HG02943 (cell line): Measurements from ENCODE around the gene BCAT1.
"Not testable (repeated sequence)": the region's sequence is repeated elsewhere in the genome, so short reads cannot be mapped to it uniquely, and the experiment has no call there.

Experiments
- ATAC-seq: cut with Tn5 transposase; IDR thresholded peaks from one replicate; pipeline ENCODE4 v1.9.1; 2021; ENCODE audit warnings: mild to moderate bottlenecking, low read depth, moderate library complexity; ENCODE audit not compliant: unreplicated experiment

BCAT1 gene

GRCh38 chr12:24960222-24960855, 11.4 kb upstream of the BCAT1 start:
- no peak for ATAC-seq

DNA sequence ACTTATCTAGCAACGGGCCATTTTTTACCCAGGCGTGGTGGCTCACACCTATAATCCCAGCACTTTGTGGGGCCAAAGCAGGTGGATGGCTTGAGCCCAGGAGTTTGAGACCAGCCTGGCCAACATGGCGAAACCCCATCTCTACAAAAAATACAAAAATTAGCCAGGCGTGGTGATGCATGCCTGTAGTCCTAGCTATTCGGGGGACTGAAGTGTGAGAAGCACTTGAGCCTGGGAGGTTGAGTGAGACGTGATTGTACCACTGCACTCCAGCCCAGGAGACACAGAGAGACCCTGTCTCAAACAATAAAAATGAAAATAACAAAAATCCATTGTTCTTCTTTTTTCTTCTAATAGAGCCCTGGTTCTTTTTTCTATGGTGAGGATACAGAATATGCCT, 7.5 kb upstream of the BCAT1 start:
- ATAC-seq = not testable (repeated sequence)

GRCh38 chr12:24955853-24956252, 7.0 kb upstream of the BCAT1 start:
- no peak for ATAC-seq

- ATAC-seq = no peak
Observed at GRCh38 chr12:24955389-24955788, 6.5 kb upstream of the BCAT1 start.

GRCh38 chr12:24954261-24954660, 5.4 kb upstream of the BCAT1 start:
- no peak for ATAC-seq

GRCh38 chr12:24952389-24952788, 3.5 kb upstream of the BCAT1 start:
- no peak for ATAC-seq

- peak; percentile 45 for ATAC-seq
Observed at GRCh38 chr12:24950231-24950834, 1.4 kb upstream of the BCAT1 start.

DNA sequence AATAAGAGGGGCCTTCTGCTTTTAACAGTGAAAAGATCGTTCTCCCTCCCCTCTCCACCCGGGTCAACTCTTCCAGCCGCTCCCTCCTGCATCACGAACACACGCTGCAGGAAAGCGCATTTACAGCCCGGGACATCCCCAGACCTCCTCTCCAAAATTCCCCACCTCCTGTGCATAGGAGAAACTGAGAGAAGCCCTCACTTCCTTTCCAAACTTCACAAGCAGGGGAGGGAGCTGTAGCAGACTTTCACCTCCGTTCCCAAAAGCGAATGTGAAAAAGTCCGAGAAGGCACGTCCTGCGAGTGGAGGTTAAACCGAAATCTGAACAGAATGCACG, 513 bp downstream of the BCAT1 start:
- ATAC-seq = no peak

DNA sequence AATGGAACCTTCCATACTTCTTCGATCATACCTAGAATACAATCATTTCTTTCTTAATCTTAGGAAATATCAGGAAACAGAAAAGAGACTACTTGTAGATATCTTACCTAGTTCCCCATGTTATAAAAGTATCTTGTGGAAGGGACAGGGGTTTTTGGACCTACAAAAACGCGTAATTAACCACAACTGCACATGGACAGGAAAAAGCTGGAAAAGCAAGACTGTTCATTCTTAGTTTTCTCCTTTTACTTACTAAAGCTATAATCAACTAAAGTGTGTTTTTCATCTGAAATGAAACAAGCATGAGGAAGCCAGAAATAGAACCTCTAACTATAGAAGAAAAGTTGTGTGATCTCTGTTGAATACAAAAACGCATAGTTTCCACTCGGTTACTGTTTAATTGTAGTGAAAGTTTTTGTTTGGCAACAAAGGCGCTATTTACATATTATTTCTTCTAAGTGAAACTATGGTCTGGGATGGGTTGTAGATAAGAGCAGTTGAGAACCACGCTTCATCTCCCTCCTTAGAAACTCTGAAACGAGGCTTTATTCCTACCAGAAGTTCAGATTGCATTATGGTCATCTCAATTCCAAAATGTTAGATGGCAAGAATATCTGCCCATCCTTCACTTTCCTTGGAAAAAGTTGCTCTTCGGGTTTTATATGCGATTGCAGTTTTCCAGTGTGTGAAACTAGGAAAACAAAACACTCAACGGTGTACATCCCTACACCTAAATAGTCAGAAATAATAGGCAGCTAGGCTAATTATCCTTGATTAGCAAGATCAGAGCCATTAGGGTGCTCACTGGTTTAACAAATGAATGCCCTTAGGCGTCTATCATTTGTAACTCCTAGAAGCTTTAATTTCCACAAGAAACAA, 1.1 kb downstream of the BCAT1 start:
- no peak for ATAC-seq

DNA sequence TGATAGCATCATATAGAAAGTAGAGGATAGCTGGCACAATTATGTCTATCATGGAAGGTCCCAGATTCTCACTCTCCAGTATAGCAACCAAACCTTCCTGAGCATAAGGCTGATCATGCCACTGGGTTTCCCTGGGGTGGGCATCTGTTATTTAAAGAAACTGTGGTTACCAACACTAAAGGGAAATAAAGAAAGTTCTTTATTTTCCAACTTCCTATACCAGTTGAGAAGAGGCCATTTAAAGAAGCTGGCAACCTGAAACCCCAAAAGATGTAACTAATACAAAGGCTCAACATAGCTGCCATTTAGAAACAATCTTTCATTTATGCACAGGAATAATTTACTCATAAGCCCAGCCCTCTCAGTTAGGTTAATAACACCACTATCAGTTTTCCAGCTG, 3.1 kb downstream of the BCAT1 start:
- no peak for ATAC-seq

GRCh38 chr12:24945039-24945438, 3.9 kb downstream of the BCAT1 start:
- no peak for ATAC-seq

DNA sequence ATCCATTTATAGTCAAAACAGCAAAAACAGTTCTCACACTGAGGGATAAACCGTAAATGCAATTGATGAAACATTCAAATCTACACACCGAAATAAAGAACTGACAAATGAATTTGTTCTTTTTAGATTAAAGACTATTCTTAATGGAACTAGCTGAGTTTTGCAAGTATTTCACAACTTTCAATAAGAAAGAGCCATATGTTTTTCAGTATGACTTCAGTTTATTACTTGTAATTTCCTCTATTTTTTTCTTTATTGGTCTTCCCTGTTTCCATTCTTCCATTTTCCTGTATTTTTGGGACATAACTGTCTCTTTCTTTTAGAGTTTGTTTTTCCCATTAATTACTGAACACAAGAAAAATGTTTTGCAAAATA, 4.3 kb downstream of the BCAT1 start:
- ATAC-seq = no peak

DNA sequence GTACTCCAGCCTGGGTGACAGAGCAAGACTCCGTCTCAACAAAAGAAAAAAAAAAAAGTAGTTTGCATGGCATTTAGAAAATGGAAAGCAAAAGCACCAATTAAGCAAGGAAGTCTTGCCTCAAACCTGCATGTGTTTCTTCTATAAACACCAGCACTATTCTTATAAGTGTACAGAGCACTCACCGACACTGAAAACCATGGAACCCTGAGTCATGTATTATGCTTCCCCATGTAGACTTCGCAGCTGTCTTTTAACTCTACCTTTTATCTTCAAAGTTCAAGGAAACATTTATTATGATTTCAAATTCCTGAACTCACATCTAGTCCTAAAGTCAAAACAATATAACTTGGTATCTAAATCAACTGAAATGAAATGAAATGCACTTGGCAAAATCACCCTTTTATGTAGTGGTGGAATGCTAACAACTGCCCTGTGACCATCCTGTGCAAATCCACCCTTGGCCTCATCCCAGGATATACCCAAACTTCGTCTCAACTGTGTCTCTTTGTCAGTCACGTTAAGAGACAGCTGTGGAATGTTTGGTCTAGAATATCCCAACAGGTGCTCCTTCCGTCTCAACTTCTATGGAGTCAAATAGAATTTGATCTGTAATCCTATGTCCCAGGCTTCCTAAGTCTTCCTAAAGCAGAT, 4.8 kb downstream of the BCAT1 start:
- no peak for ATAC-seq

DNA sequence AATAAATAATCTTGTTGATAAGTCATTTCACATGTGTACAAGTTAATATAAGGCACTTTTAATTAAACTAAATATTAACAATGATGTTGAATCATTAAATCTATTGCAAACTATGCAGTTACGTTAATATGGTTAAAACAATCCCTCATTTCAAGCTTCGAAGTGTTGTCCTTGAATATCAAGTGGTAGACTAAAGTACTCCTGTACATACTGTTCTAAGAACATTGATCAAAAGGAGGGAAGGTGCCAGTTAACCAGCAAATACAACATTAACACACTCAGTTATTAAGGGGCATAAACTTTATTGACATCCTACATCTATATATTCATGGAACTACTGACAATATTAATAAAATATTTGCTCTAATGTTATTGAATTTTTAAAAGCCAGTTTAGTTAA, 8.7 kb downstream of the BCAT1 start:
- no peak for ATAC-seq

- ATAC-seq = not testable (repeated sequence)
Observed at GRCh38 chr12:24939551-24939950, 9.3 kb downstream of the BCAT1 start.

DNA sequence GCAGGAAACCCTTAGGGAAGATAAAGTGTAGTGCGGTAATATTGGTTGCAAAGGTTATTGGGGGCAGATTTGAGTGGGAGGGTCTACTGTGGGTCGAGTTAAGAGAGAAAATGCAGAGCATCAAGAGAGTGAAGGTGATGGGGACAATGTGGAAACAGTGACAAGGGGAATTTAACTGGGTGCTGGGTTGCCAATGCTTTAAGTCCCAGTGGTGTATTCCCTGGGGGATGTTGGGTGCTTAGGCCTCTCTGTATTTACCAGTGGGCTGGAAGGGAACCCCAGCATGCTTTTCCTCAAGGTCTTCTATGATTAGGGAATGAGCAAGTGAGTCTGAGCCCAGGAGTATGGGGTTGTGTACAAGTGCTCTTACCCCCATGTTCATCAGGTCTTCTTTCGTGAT, 10.6 kb downstream of the BCAT1 start:
- no peak for ATAC-seq

DNA sequence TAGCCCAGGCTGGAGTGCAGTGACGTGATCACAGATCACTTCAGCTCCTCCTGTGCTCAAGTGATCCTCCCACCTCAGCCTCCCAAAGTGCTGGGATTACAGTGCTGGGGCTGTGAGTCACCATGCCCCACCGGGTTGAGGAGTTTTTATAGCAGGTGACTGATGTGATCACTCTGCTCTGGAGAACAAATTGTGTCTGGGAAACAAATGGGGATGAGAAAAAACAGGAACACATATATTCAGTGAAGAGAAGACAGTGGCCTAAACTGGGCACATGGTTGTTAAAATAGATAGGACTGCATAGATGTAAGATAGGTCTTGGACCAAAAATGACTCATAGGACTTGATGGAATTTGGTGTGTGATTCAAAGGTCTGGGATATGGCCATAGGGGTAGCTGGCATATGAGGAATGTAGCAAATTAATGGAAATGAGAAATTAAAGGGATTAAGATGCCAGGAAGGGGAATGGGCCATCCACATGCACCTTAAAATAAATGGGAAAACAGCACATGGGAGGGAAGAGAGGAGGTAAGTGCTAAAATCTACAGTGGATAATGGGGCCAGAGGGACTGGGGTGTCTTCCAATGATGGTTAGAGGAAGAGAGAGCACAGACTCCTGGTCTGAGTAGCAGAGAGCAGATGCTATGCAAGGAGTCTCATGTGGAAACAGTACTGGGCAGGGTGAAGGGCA, 11.2 kb downstream of the BCAT1 start:
- ATAC-seq = no peak

GRCh38 chr12:24933694-24934407, 15.1 kb downstream of the BCAT1 start:
- no peak for ATAC-seq

DNA sequence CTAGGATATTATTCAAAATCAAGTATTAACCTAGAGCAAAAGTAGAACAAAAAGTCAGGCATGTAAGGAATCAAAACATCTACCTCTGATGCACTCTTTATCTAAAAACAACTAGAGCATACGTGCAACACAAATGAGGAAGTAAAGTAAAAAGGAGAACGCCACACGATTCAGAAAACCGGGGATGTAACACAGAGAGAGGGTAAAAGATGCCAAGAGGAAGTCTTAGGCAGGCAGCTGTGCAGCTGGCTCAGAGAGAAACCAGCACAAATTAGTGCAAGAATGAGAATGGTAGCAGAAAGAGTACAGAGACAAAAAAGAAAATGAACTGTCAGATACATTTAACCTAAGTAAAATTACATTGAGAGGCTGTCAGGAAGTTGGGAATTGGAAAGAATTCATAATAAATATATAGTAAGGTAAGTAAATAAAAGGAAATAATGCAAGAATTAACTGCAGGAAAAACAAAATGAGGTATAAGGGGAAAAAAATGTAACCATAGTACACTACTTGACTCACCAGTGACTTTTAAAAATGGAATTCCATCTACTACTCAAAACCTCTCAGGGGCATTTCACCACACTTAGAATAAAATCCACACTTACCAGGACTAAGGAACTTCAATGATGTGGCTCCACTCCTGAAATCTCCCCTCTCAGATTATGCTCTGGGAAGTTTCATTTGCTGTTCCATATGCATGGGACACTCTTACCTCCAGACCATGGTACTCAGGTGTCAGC, 17.1 kb downstream of the BCAT1 start:
- no peak for ATAC-seq
